ENCODE data around the gene ASTN1. TPM values are rescaled to one million over a fixed set of nuclear protein-coding genes. Genes with fewer than 3 reads are reported as not detected.

The ASTN1 gene
- total RNA-seq, 4 donors from 2014 or later: 0.13 to 3.7 (median 0.84) TPM

GRCh38 chr1:176903474-176903873, 261.0 kb downstream of the ASTN1 start:
- ATAC-seq (ENCODE audit: low FRiP score): peak; percentile 77
- TF ChIP-seq CTCF (IDR thresholded peaks at IDR 0.05): no peak
- no peak for DNase-seq (ENCODE audit: low spot score)

- TF ChIP-seq CTCF (IDR thresholded peaks at IDR 0.05): no peak
- ATAC-seq (ENCODE audit: low FRiP score) (no peak), DNase-seq (ENCODE audit: low spot score) (no peak)
These were observed 265.2 kb downstream of the ASTN1 start for GRCh38 chr1:176899321-176899720.

GRCh38 chr1:176897350-176898236, 266.9 kb downstream of the ASTN1 start:
- peak in 2 of 3 donors; percentile 18 to 87 for TF ChIP-seq CTCF (IDR thresholded peaks at IDR 0.05)
- peak; percentile 80 for DNase-seq (ENCODE audit: low spot score)

GRCh38 chr1:176896216-176896615, 268.3 kb downstream of the ASTN1 start:
- no peak for DNase-seq (ENCODE audit: low spot score)
- no peak for ATAC-seq (ENCODE audit: low FRiP score)
- no peak for TF ChIP-seq CTCF (IDR thresholded peaks at IDR 0.05)

More at GRCh38 chr1:176897350-176898236, 266.9 kb downstream of the ASTN1 start:
- ATAC-seq (ENCODE audit: low FRiP score): peak; percentile 68

- DNase-seq (ENCODE audit: low spot score): no peak
- TF ChIP-seq CTCF (IDR thresholded peaks at IDR 0.05): no peak
- ATAC-seq (ENCODE audit: low FRiP score): no peak
These were observed 270.1 kb downstream of the ASTN1 start for GRCh38 chr1:176894450-176894849.

- TF ChIP-seq CTCF (IDR thresholded peaks at IDR 0.05): no peak
- ATAC-seq (ENCODE audit: low FRiP score) (no peak), DNase-seq (ENCODE audit: low spot score) (no peak)
These were observed 270.7 kb downstream of the ASTN1 start for GRCh38 chr1:176893625-176894352.
